ENCODE data around the gene SSTR4.

SSTR4 gene

DNA sequence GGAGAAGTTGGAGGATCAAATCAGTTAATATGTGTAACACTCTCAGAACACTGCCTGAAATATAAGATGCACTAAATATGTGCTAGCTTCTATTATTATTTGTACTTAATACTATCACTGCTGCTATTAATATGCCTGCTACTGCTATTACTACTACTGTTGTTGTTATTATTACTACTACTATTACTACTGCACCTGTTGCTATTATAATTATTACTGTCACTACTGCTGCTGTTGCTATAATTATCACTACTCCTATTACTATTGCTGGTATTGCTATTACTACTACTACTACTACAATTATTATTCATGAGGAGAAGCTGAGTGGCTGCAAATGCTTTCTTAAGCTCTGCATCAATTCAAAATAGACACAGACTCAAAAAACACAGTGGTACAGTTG lies 16.7 kb upstream of the SSTR4 start:
- TF ChIP-seq, protein P1, sequence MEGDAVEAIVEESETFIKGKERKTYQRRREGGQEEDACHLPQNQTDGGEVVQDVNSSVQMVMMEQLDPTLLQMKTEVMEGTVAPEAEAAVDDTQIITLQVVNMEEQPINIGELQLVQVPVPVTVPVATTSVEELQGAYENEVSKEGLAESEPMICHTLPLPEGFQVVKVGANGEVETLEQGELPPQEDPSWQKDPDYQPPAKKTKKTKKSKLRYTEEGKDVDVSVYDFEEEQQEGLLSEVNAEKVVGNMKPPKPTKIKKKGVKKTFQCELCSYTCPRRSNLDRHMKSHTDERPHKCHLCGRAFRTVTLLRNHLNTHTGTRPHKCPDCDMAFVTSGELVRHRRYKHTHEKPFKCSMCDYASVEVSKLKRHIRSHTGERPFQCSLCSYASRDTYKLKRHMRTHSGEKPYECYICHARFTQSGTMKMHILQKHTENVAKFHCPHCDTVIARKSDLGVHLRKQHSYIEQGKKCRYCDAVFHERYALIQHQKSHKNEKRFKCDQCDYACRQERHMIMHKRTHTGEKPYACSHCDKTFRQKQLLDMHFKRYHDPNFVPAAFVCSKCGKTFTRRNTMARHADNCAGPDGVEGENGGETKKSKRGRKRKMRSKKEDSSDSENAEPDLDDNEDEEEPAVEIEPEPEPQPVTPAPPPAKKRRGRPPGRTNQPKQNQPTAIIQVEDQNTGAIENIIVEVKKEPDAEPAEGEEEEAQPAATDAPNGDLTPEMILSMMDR (IDR thresholded peaks at IDR 0.05; ENCODE audit: low read depth, low read length) = no peak

DNA sequence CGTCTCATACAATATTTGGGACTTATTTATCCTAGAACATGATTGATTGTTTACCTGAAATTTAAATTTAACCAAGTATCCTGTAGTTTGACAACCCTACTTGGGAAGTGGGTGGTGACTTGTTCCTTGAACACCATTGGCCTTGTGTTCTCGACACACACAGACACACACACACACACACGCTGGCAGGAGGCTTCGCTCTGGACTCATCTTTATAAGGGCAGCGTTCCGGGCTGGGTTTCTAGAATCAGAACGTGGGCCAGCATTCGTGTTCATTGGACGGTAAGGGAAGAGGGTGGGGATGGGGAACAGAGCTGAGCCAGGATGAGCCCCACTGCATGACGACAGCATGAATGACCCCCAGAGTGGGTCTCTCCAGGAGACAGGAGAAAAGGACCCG lies 16.2 kb upstream of the SSTR4 start:
- TF ChIP-seq, protein P1 (IDR thresholded peaks at IDR 0.05; ENCODE audit: low read depth, low read length) = no peak
- no peak overlapping the region for H3K4me3 ChIP-seq (ENCODE audit: low read depth, low read length)

More for the DNA sequence above, 16.7 kb upstream of the SSTR4 start:
- no peak overlapping the region for H3K4me3 ChIP-seq (ENCODE audit: low read depth, low read length)

DNA sequence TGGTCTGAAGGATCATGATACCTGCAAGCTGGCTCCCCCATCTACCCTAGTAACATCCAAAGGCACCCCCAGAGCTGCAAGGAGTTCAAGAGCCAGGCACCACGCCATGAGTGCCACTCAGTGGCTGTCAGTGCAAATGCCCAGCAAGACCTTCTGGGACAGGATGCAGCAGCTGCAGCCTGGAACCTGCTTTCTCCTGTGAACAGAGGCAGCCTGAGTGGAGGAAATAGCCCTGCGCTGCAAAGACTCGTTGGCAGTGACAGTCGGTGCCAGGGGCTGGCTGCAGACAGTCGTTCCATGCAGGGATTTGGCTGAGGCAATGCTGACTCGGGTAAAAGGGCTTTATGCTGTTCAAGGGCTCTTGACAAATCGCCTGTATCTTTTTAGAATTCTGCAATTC lies 15.7 kb upstream of the SSTR4 start:
- no peak overlapping the region for H3K4me3 ChIP-seq (ENCODE audit: low read depth, low read length)
- TF ChIP-seq, protein P1 (IDR thresholded peaks at IDR 0.05; ENCODE audit: low read depth, low read length) = no peak

DNA sequence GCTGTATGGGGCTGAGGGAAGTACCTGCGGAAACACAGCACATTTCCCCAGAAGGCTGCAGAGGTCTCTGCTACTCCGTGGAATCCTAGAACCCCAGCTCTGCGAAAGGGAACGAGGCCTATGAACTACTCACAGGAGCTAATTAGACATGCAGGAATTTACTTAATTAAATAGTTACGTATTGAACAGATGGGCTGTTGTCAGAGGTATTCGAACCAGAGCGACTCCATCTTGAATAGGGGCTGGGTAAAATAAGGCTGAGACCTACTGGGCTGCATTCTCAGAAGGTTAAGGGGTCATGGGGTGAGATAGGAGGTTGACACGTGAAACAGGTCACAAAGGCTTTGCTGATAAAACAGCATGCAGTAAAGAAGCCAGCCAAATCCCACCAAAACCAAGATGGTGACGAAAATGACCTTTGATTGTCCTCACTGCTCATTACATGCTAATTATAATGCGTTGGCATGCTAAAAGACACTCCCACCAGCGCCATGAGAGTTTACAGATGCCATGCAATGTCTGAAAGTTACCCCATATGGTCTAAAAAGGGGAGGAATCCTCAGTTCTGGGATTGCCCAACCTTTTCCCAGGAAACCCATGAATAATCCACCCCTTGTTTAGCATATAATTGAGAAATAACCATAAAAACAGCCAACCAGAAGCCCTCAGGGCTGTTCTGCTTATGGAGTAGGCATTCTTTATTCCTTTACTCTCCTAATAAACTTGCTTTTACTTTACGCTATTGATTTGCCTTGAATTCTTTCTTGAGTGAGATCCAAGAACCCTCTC lies 14.7 kb upstream of the SSTR4 start:
- no peak overlapping the region for H3K4me3 ChIP-seq (ENCODE audit: low read depth, low read length)
- TF ChIP-seq, protein P1 (IDR thresholded peaks at IDR 0.05; ENCODE audit: low read depth, low read length) = no peak

DNA sequence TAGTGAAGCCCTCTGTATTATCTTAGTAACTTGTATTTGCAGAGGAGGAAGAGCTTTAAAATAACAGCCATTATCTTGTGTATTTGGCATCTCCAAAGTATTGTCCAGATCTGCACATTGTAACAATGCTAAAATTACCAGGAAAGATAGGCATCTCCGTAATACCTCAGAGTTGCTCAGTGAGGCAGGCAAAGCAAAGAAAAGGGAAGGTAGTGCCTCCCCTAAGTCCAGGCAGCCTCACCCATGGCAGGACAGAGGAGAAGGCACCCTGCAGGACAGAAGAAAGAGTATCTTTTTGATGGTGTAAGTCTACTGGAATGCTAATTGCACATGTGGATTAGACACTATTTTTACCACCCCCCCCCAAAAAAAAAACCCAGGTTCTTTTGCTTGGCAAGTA lies 13.6 kb upstream of the SSTR4 start:
- no peak overlapping the region for H3K4me3 ChIP-seq (ENCODE audit: low read depth, low read length)
- TF ChIP-seq, protein P1 (IDR thresholded peaks at IDR 0.05; ENCODE audit: low read depth, low read length) = no peak

DNA sequence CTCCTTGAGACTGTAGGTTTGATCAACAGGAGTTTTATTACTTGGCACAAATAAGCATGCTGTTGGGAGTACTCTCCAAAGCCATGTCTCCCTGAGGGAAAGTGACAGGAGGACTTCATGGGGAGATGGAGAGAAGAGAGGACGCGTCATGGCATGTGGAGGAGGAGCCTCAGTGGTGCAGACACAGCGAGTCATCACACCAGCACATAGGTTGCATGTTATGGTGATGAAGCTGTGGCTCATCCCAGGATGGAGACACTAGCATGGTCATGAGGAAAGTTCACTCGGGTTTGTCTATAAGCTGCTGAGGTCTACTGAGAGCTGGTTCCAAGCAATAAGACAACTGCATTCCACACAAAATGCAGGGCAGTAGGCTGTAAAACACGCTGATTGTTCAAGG lies 13.2 kb upstream of the SSTR4 start:
- TF ChIP-seq, protein P1 (IDR thresholded peaks at IDR 0.05; ENCODE audit: low read depth, low read length) = no peak
- no peak overlapping the region for H3K4me3 ChIP-seq (ENCODE audit: low read depth, low read length)

DNA sequence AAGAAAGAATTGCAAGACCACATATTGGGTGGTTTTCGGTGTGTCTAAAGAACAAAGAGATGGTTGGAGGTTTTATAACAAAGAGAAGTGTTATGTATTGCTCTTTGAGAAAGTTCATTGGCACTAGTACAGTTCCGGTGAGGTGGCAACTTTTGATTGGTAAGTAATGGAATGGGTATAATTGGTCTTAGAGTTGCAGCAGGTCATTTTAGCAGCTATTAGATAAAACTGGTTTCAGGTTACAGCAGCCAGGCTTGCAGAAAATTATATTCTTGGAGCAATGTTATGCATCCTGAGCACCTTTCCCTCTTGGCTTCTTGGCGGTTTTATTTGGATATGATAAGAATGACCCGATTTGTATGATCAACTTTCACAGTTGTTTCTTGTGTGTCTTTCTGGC lies 12.3 kb upstream of the SSTR4 start:
- TF ChIP-seq, protein P1 (IDR thresholded peaks at IDR 0.05; ENCODE audit: low read depth, low read length) = no peak
- H3K4me3 ChIP-seq (ENCODE audit: low read depth, low read length) = no peak overlapping the region

All from WI38 (cell line).